IPS-20b (cell line): ENCODE results near the gene GLT6D1.

Experiments
- H3K27ac ChIP-seq: one replicate; pipeline ENCODE4 v1.5.1; 2013; ENCODE audit warnings: low read length
- H3K27me3 ChIP-seq: 2 replicates; pipeline ENCODE4 v1.6.1; 2013; ENCODE audit warnings: mild to moderate bottlenecking, low read length, inconsistent platforms; ENCODE audit not compliant: insufficient read depth
- H3K36me3 ChIP-seq: 2 replicates; pipeline ENCODE4 v1.6.1; 2013; ENCODE audit warnings: low read depth, mild to moderate bottlenecking, inconsistent platforms, low read length, moderate library complexity; ENCODE audit not compliant: insufficient read depth
- H3K4me1 ChIP-seq: 2 replicates; pipeline ENCODE4 v1.6.1; 2013; ENCODE audit warnings: mild to moderate bottlenecking, control low read depth, inconsistent platforms, low read length, moderate library complexity; ENCODE audit not compliant: insufficient read depth
- H3K4me3 ChIP-seq: 2 replicates; pipeline ENCODE4 v1.5.1; 2013; ENCODE audit warnings: mild to moderate bottlenecking, low read length, inconsistent platforms
- H3K9ac ChIP-seq: 2 replicates; pipeline ENCODE4 v1.6.1; 2013; ENCODE audit warnings: low read depth, mild to moderate bottlenecking, inconsistent platforms, low read length, moderate library complexity
- H3K9me3 ChIP-seq: 2 replicates; pipeline ENCODE4 v1.6.1; 2013; ENCODE audit warnings: mild to moderate bottlenecking, low read depth, low read length, inconsistent platforms; ENCODE audit not compliant: insufficient read depth

The GLT6D1 gene

DNA sequence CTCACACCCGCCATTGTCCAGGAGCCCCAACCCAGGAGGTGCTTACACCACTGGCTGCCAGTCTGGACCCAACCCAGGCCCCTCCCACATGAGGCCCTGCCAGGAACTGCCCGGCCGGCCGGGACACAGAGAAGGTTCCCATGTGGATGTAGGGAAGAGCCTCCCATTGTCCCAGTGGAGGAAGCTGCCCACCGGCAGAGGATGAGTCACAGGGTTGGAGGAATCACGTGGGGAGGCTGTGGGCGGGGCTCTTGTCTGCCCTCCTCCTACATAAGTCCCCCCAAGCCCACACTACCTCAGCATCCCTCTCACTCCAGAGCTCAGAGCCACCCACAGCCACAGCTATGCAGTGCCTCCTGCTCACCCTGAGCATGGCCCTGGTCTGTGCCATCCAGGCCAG lies 51.7 kb downstream of the GLT6D1 start:
- Histone ChIP-seq H3K9me3 (no peaks in the 10 kb centered on the region), H3K27me3 (no peaks in the 10 kb centered on the region)

GRCh38 chr9:135586601-135587109 lies 52.7 kb downstream of the GLT6D1 start:
- Histone ChIP-seq H3K27me3 (no peaks in the 10 kb centered on the region), H3K9ac (no peak overlapping the region), H3K4me1 (no peaks in the 10 kb centered on the region), H3K36me3 (no peaks in the 10 kb centered on the region), H3K27ac (no peak overlapping the region), H3K4me3 (no peak overlapping the region), H3K9me3 (no peaks in the 10 kb centered on the region)

More for the DNA sequence above, 51.7 kb downstream of the GLT6D1 start:
- no peak overlapping the region for H3K4me3 ChIP-seq
- H3K36me3 ChIP-seq: no peaks in the 10 kb centered on the region
- H3K9ac ChIP-seq: no peak overlapping the region
- H3K27ac ChIP-seq: no peak overlapping the region
- H3K4me1 ChIP-seq: no peaks in the 10 kb centered on the region

DNA sequence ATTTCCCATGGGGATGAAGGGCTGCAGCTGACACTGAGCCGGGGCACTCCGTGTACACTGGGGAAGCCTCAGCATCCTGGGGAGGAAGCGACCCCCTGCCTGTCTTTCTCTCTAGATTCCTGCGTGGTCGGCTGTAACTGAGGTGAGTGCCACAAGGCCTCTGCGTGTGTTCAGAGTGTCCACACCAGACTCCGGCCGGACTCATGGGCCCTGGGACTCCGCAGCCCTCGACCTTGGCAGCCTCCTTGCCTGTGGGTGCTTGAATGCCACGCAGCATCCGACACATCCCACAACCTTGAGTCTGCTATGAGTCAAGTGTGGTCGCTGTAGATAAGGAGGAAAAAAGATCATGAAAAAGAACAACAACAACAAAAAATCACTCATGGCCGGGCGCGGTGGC lies 54.4 kb downstream of the GLT6D1 start:
- Histone ChIP-seq H3K9me3 (no peaks in the 10 kb centered on the region), H3K27ac (no peak overlapping the region), H3K4me3 (no peak overlapping the region), H3K36me3 (no peaks in the 10 kb centered on the region), H3K4me1 (no peaks in the 10 kb centered on the region), H3K9ac (no peak overlapping the region), H3K27me3 (no peaks in the 10 kb centered on the region)

GRCh38 chr9:135584371-135584770 lies 55.0 kb downstream of the GLT6D1 start:
- Histone ChIP-seq H3K4me3 (no peak overlapping the region), H3K9me3 (no peaks in the 10 kb centered on the region), H3K27me3 (no peaks in the 10 kb centered on the region), H3K9ac (no peak overlapping the region), H3K4me1 (no peaks in the 10 kb centered on the region), H3K36me3 (no peaks in the 10 kb centered on the region), H3K27ac (no peak overlapping the region)

DNA sequence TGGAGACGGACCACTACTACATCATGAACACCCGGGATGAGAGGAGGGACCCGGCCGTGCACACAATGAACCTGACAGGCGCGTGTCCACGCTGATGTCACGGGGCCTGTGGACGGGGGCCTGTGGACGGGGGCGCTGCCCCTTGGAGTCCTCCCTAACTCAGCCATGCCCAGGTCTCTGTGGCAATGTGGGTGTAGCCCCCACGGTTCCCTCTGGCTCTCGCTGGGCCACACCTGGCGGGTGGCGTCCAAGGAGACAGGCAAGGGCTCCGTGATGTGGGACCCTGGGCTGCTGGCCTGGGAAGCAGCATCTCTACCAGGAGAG lies 55.7 kb downstream of the GLT6D1 start:
- no peaks in the 10 kb centered on the region for H3K36me3 ChIP-seq
- H3K9me3 ChIP-seq: no peaks in the 10 kb centered on the region
- no peak overlapping the region for H3K4me3 ChIP-seq
- no peak overlapping the region for H3K9ac ChIP-seq
- H3K27ac ChIP-seq: no peak overlapping the region
- no peaks in the 10 kb centered on the region for H3K4me1 ChIP-seq
- no peaks in the 10 kb centered on the region for H3K27me3 ChIP-seq

DNA sequence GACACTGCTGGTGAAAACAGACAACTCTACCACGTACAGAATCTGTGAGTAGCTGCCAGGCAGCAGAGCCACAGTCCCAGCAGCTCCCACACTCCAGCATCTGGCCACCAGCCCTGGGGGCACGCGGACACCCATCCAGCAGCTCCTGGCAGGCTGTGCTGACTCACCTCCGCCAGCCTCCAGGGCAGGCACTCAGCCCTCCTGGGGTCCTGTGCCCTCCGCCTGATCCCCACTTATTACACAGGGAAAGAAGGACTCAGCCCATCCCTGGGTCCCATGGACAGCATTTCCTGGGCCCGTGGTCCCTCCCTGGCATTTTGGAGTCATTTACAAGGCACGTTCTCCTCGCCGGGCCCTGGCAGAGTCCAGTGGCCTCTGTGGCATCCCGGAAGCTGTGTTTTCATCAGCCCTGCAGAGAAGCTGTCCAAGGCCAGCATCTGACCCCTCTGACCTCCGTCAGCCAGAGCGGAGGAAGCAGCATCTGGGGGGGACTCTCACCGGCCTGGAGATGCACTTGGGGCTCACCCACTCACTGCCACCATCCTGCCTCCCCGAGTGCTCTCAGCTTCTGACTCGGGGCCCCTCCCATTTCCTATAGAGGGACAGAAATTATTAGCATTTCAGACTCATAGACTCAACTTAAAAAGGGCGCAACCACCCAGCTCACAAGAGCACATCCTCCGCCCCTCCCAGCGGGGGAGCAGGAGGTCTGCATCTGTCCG lies 56.2 kb downstream of the GLT6D1 start:
- no peaks in the 10 kb centered on the region for H3K36me3 ChIP-seq
- H3K4me3 ChIP-seq: no peak overlapping the region
- H3K27me3 ChIP-seq: no peaks in the 10 kb centered on the region
- no peak overlapping the region for H3K9ac ChIP-seq
- H3K4me1 ChIP-seq: no peaks in the 10 kb centered on the region
- no peaks in the 10 kb centered on the region for H3K9me3 ChIP-seq
- no peak overlapping the region for H3K27ac ChIP-seq

- H3K4me1 ChIP-seq: no peaks in the 10 kb centered on the region
- H3K27ac ChIP-seq: no peak overlapping the region
- H3K9me3 ChIP-seq: no peaks in the 10 kb centered on the region
- H3K27me3 ChIP-seq: no peaks in the 10 kb centered on the region
- no peak overlapping the region for H3K4me3 ChIP-seq
- no peak overlapping the region for H3K9ac ChIP-seq
- no peaks in the 10 kb centered on the region for H3K36me3 ChIP-seq
Measured at GRCh38 chr9:135582541-135582940, 56.8 kb downstream of the GLT6D1 start.

DNA sequence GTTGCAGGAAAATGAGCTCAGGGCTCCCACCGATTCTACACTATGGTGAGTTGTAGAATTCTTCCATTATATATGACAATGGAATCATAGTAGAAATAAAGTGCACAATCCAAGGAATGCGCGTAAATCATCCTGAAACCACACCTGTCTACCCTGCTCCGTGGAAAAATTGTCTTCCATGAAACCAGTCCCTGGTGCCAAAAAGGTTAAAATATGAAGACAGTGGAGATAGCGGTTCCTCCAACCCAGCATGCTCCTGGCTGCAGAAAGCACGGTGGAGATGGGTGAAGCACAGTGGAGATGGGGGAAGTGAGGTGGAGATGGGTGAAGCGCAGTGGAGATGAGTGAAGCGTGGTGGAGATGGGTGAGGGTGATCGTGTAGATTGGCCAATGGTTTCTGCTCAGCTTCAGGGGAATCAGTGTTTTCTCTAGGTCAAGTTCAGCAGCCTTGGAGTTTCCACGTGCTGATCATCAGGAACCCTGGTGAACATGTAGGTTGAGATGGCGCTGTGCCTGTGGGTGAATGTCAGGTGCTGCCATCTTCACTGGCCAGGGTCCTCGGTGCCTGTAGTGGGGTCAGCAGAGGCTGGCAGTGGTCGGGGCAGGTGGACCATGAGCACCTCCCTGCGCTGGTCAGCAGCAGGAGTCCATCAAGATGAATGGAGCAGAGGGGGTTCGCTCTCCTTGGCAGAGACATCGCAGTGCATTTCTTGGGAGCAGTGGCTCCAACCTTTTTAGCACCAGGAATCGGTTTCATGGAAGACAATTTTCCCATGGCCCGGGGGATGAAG lies 57.5 kb downstream of the GLT6D1 start:
- H3K27me3 ChIP-seq: no peaks in the 10 kb centered on the region
- H3K27ac ChIP-seq: no peak overlapping the region
- no peak overlapping the region for H3K4me3 ChIP-seq

DNA sequence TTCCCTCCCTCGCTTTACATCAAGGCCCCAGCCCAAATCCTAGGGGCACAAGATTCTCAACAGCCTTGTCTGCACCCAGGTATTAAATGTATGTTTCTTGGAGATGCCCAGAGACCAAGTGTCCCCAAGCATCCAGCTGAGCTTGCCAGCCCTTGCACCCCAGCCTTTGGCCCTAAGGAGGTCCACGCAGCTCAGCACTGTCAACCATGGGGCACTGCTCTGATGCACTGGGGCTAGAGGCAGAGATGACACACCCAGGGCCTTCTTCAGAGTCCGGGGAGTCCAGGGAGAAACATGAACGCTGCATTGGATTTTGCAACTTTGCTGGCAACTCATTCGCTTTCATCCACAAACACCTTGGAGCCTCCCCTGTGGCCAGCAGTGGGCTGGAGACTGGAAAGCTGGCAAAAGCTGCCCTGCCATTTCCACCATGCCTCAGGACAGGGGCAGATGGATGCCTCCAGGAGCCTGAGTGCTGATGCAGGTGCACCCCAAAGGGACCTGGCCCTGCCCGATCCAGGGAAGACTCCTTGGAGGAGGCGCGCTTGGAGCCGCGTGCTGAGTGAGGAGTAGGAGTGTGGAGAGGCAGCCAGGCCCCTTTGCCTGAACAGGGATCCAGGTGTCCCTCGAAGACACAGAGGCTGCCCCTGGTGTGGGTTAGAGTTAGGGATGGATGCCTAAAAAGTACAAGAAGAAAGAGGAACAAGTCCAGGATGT lies 58.5 kb downstream of the GLT6D1 start:
- Histone ChIP-seq H3K9me3 (no peaks in the 10 kb centered on the region), H3K36me3 (no peaks in the 10 kb centered on the region), H3K27me3 (no peaks in the 10 kb centered on the region), H3K4me1 (no peaks in the 10 kb centered on the region), H3K4me3 (no peak overlapping the region), H3K27ac (no peak overlapping the region), H3K9ac (no peak overlapping the region)

More for the DNA sequence above, 57.5 kb downstream of the GLT6D1 start:
- H3K4me1 ChIP-seq: no peaks in the 10 kb centered on the region
- no peaks in the 10 kb centered on the region for H3K36me3 ChIP-seq
- H3K9ac ChIP-seq: no peak overlapping the region
- H3K9me3 ChIP-seq: no peaks in the 10 kb centered on the region

DNA sequence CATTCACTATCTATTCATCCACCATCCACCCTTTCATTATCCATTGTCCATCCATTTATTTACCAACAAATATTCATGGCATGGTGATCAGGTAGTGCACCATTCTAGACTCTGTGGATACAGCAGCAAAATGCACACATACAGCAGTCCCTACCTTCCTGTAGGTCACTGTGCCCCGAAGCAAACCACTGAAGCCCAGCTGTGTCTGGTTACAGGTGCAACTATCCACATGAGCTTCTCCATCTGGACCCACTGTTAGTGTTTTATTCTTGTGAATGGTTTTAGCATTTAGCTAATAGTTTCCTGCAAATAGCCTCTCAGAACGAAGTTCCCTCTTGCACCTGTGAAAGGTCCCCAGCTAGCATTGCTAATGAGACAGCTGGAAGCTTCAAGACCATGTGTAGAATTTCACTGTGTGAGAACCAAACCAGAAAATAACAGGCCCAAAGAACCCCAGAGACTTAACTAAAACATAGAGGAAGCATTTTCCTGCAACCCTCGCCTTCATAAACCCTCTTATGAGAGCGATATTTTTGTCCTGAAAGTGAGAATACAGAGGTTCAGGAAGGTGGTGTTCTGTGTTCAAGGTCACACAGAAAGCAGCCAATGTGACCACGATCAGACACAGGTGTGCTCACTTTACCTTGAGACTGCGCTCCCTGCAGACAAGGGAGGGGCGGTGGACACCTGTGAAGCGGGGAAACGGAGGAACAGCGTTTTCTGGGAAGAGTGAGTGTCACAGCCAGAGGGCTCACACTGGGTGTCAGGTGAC lies 59.3 kb downstream of the GLT6D1 start:
- H3K4me3 ChIP-seq: no peak overlapping the region
- no peaks in the 10 kb centered on the region for H3K4me1 ChIP-seq
- no peak overlapping the region for H3K27ac ChIP-seq
- H3K36me3 ChIP-seq: no peaks in the 10 kb centered on the region
- no peaks in the 10 kb centered on the region for H3K9me3 ChIP-seq
- H3K27me3 ChIP-seq: no peaks in the 10 kb centered on the region
- no peak overlapping the region for H3K9ac ChIP-seq

DNA sequence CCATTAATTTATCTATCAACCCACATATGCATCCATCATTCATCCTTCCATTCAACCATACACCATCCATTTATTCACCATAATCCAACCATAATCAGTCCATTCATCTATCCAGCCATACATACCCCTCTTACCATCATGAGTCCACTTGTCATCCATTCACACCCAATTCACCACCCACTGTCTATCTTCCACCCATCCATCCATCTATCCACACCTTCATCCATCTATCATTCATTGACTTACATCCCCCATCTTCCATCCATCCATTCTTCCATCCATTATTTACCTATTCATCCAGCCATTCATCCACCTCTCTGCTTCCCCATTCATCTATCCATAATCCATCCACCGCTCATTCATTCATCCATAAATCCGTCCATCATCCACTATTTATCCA lies 60.0 kb downstream of the GLT6D1 start:
- no peak overlapping the region for H3K9ac ChIP-seq
- no peaks in the 10 kb centered on the region for H3K36me3 ChIP-seq
- no peaks in the 10 kb centered on the region for H3K27me3 ChIP-seq
- no peak overlapping the region for H3K27ac ChIP-seq
- H3K4me1 ChIP-seq: no peaks in the 10 kb centered on the region
- no peak overlapping the region for H3K4me3 ChIP-seq
- H3K9me3 ChIP-seq: no peaks in the 10 kb centered on the region
